CD4-positive, alpha-beta T cell (primary cell): Measurements from ENCODE around the gene NLGN1. TPM values are rescaled to one million over a fixed set of nuclear protein-coding genes. Genes with fewer than 3 reads are reported as not detected.

Source experiments
- ATAC-seq: fragments of 200-7000 bp; cut with Tn5 transposase; one replicate; pipeline ENCODE4 v1.10.0; 2022; ENCODE audit warnings: mild to moderate bottlenecking; ENCODE audit not compliant: poor library complexity
- CTCF ChIA-PET: fragments of 350-600 bp; sonication (Branson Sonifier 250); formaldehyde crosslinking; loops from one replicate; lab custom pipeline; 2021; ENCODE audit warnings: antibody characterized with exemption, inconsistent platforms; lab: Charles Lee
- POLR2A ChIA-PET: fragments of 350-600 bp; sonication (Branson Sonifier 250); formaldehyde crosslinking; loops from one replicate; lab custom pipeline; 2021; ENCODE audit warnings: antibody characterized with exemption, inconsistent platforms; lab: Charles Lee
- DNase-seq, 14 experiments: peaks; one replicate each; pipeline ENCODE4 v3.0.0-alpha.2; 2013 to 2020; ENCODE audit warnings: mixed read lengths in 2 of 14
- H3K27ac ChIP-seq, 2 donors: one replicate each; pipeline versions ENCODE4 v1.5.1 to v1.7.0; 2013; ENCODE audit warnings: low read length in 2 of 2, low read depth in 1 of 2, mild to moderate bottlenecking in 1 of 2
- H3K27me3 ChIP-seq, 2 experiments: 1 replicate in 1 of 2; 2 replicates in 1 of 2; pipeline versions ENCODE4 v1.6.1 to v1.7.0; 2013; ENCODE audit warnings: low read length in 2 of 2, control low read depth in 1 of 2, mild to moderate bottlenecking in 1 of 2, moderate library complexity in 1 of 2; ENCODE audit not compliant: insufficient read depth in 2 of 2, control insufficient read depth in 1 of 2
- H3K36me3 ChIP-seq: one replicate; pipeline ENCODE4 v1.6.1; 2013; ENCODE audit warnings: low read length, control low read depth; ENCODE audit not compliant: insufficient read depth
- H3K4me1 ChIP-seq: one replicate; pipeline ENCODE4 v1.6.1; 2013; ENCODE audit warnings: low read length, control low read depth; ENCODE audit not compliant: insufficient read depth
- H3K4me3 ChIP-seq: one replicate; pipeline ENCODE4 v1.5.1; 2013; ENCODE audit warnings: mild to moderate bottlenecking, low read length, moderate library complexity
- H3K9me3 ChIP-seq, 2 experiments: 1 replicate in 1 of 2; 2 replicates in 1 of 2; pipeline versions ENCODE4 v1.6.1 to v1.7.0; 2013; ENCODE audit warnings: low read length in 2 of 2, mild to moderate bottlenecking in 2 of 2, control low read depth in 1 of 2, moderate library complexity in 1 of 2; ENCODE audit not compliant: control insufficient read depth in 1 of 2, insufficient read depth in 1 of 2
- H3K27ac Mint-ChIP-seq: one replicate; pipeline ENCODE4 v1.8.0; 2020; ENCODE audit warnings: mixed read lengths
- H3K27me3 Mint-ChIP-seq: one replicate; pipeline ENCODE4 v1.8.0; 2021; ENCODE audit warnings: mixed read lengths
- H3K36me3 Mint-ChIP-seq: one replicate; pipeline ENCODE4 v1.8.0; 2021; ENCODE audit warnings: low read depth, mixed read lengths
- H3K4me1 Mint-ChIP-seq: one replicate; pipeline ENCODE4 v1.8.0; 2021; ENCODE audit warnings: low read depth, mixed read lengths
- H3K4me3 Mint-ChIP-seq: one replicate; pipeline ENCODE4 v1.8.0; 2020; ENCODE audit warnings: mild to moderate bottlenecking, mixed read lengths
- H3K9me3 Mint-ChIP-seq: one replicate; pipeline ENCODE4 v1.8.0; 2020; ENCODE audit warnings: mixed read lengths
- intact Hi-C, 2 experiments: fragments of 100-400 bp; cut with DNase I in 1 of 2; cut with micrococcal nuclease in 1 of 2; formaldehyde crosslinking; loops; one replicate each; pipeline versions ENCODE4 v1.15.1 to v1.9.0; 2023 to 2025; cut with DNase I, micrococcal nuclease
- total RNA-seq, 174 experiments: library from RNA in 2 of 174; stranded (reverse) in 2 of 174; gene quantifications; one replicate each; pipeline ENCODE4 v1.2.3 and lab custom pipeline; 2021 to 2026
- TF ChIP-seq, protein P1 (sequence below): fragments of 200-600 bp; IDR thresholded peaks from one replicate; pipeline ENCODE4 v1.8.0; 2022; ENCODE audit warnings: antibody characterized with exemption, mild to moderate bottlenecking

The NLGN1 gene
- total RNA-seq, 2 experiments from 2014 or later, result not detected

DNA sequence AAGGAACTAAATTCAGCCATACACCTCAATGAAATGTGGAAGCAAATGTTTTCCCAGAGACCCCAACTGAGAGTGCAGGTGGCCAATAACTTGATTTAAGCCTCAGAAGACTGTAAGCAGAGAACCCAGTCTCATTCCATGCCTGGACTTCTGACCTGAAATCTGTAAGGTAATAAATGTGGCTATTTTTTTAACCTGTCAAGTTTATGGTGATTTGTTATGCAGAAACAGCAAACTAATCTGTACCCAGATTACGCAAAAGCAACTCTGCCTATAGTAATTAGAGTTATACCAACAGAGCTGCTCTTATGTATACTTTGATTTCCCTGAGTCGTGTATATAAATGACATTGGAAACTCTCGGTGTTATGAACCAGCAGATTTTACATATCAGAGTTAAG is 927.6 kb downstream of the NLGN1 start:
- Mint-ChIP-seq H3K27ac (no peak overlapping the region), H3K9me3 (peaks cover 6% of the 10 kb centered on the region), H3K27me3 (no peaks in the 10 kb centered on the region), H3K36me3 (no peaks in the 10 kb centered on the region), H3K4me3 (no peak overlapping the region), H3K4me1 (no peaks in the 10 kb centered on the region)
- DNase-seq (no peak), ATAC-seq (no peak)
- Histone ChIP-seq H3K4me3 (no peak overlapping the region), H3K4me1 (no peaks in the 10 kb centered on the region), H3K36me3 (no peaks in the 10 kb centered on the region), H3K9me3 (no peaks in the 10 kb centered on the region), H3K27me3 (no peaks in the 10 kb centered on the region), H3K27ac (no peak overlapping the region)
- POLR2A ChIA-PET, result no interaction called here
- CTCF ChIA-PET, result no interaction called here
- intact Hi-C loops, result no loop called here
- TF ChIP-seq, protein P1, sequence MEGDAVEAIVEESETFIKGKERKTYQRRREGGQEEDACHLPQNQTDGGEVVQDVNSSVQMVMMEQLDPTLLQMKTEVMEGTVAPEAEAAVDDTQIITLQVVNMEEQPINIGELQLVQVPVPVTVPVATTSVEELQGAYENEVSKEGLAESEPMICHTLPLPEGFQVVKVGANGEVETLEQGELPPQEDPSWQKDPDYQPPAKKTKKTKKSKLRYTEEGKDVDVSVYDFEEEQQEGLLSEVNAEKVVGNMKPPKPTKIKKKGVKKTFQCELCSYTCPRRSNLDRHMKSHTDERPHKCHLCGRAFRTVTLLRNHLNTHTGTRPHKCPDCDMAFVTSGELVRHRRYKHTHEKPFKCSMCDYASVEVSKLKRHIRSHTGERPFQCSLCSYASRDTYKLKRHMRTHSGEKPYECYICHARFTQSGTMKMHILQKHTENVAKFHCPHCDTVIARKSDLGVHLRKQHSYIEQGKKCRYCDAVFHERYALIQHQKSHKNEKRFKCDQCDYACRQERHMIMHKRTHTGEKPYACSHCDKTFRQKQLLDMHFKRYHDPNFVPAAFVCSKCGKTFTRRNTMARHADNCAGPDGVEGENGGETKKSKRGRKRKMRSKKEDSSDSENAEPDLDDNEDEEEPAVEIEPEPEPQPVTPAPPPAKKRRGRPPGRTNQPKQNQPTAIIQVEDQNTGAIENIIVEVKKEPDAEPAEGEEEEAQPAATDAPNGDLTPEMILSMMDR, result no peak

DNA sequence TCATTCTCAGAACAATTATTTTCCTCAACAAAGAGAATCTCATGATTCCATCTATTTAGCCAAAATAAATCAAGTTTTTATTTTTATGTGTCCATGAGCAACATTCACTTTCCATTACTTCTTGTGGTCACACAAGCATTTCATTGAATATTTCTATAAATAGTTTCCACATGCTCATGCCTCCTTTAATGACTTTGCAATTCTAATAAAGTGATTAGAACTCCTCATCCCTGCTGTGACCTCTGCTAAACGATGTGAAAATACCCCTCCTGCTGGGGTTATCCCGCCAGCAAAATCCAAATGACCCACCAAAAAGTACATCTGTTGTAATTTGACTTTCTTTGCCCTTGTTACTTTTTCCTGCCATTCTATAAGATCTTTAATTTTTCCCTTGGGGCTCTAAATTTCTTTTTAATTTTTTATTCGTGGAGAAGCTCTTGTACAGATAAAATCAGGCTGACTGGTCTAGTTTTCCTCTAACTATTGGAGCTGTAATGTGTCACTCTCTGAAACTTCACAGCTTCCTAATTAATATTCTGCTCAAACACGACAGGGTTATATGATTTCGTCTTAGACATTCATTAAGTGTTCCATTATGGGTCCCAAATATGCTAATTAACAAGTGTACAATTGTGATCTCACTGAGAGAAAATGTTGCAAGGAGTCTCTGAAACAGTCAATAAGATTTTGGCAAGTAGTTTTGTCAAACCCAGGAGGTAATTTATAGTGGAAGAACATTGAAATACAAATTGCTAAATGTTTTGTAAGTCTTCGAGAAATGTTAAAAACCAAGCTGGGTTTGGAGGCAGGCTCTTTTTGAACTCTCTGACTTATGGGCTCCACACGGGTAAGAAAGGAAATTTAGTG is 928.5 kb downstream of the NLGN1 start:
- H3K27ac Mint-ChIP-seq, result no peak overlapping the region
- no peaks in the 10 kb centered on the region for H3K9me3 ChIP-seq
- H3K36me3 Mint-ChIP-seq, result no peaks in the 10 kb centered on the region
- intact Hi-C loops, result no loop called here
- no peak overlapping the region for H3K27ac ChIP-seq
- TF ChIP-seq, protein P1, result no peak
- no peaks in the 10 kb centered on the region for H3K36me3 ChIP-seq
- POLR2A ChIA-PET, result no interaction called here
- H3K27me3 ChIP-seq, result no peaks in the 10 kb centered on the region
- no peak for ATAC-seq
- H3K4me1 ChIP-seq, result no peaks in the 10 kb centered on the region
- H3K4me3 Mint-ChIP-seq, result no peak overlapping the region
- H3K27me3 Mint-ChIP-seq, result no peaks in the 10 kb centered on the region
- CTCF ChIA-PET, result no interaction called here
- H3K4me1 Mint-ChIP-seq, result no peaks in the 10 kb centered on the region
- no peak for DNase-seq
- peaks cover 2% of the 10 kb centered on the region for H3K9me3 Mint-ChIP-seq
- H3K4me3 ChIP-seq, result no peak overlapping the region

DNA sequence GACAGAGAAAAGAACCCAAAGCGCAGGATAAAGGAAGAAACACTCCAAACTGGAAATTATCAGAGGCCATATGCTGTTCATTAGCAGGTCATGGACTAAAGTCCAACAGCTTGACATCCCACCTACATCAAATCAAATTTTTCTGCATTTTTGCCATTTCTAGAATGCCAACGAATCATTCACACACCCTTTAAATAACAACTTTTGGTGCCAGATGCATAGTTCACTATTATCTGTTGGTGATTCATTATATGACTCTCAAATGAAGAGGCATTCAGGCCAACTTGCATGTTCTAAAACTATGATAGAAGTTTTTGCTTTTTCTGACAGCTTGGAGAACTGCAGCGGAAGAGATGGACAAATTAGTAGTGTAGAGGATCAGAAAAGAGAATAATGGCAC is 931.8 kb downstream of the NLGN1 start:
- intact Hi-C loops, result no loop called here
- no peak for ATAC-seq
- TF ChIP-seq, protein P1, result no peak
- no peaks in the 10 kb centered on the region for H3K36me3 Mint-ChIP-seq
- no peaks in the 10 kb centered on the region for H3K36me3 ChIP-seq
- H3K4me1 ChIP-seq, result no peaks in the 10 kb centered on the region
- no peaks in the 10 kb centered on the region for H3K4me1 Mint-ChIP-seq
- no peaks in the 10 kb centered on the region for H3K27me3 ChIP-seq
- H3K27ac ChIP-seq, result no peak overlapping the region
- no peaks in the 10 kb centered on the region for H3K27me3 Mint-ChIP-seq
- no peak overlapping the region for H3K4me3 Mint-ChIP-seq
- CTCF ChIA-PET, result no interaction called here
- no peak for DNase-seq
- POLR2A ChIA-PET, result no interaction called here
- peaks cover 10% of the 10 kb centered on the region for H3K9me3 Mint-ChIP-seq
- H3K27ac Mint-ChIP-seq, result no peak overlapping the region
- H3K9me3 ChIP-seq, result no peaks in the 10 kb centered on the region
- H3K4me3 ChIP-seq, result no peak overlapping the region
